CD4-positive, CD25-positive, alpha-beta regulatory T cell (primary cell): Measurements from ENCODE around the gene TMEM233. TPM values are rescaled to one million over a fixed set of nuclear protein-coding genes. Genes with fewer than 3 reads are reported as not detected.
A peak's percentile ranks its signal among the peaks of the same experiment; 100 is the strongest.
"Not testable (repeated sequence)": the region's sequence is repeated elsewhere in the genome, so short reads cannot be mapped to it uniquely, and the experiment has no call there.

Experiments
- ATAC-seq, 2 donors: fragments of 150-1000 bp; cut with Tn5 transposase; one replicate each; pipeline ENCODE4 v1.10.0; 2021; ENCODE audit warnings: low read depth in 2 of 2, moderate number of reproducible peaks in 2 of 2, moderate library complexity in 1 of 2
- DNase-seq, 3 donors: peaks; one replicate each; pipeline versions ENCODE4 v3.0.0 to v3.0.0-alpha.2; 2012 to 2022; ENCODE audit warnings: mixed read lengths in 1 of 3
- H3K27ac ChIP-seq: one replicate; pipeline ENCODE4 v1.7.0; 2013; ENCODE audit warnings: mild to moderate bottlenecking, low read length; ENCODE audit not compliant: insufficient read depth, poor library complexity, severe bottlenecking
- H3K27me3 ChIP-seq: one replicate; pipeline ENCODE4 v1.7.0; 2013; ENCODE audit warnings: low read length; ENCODE audit not compliant: control insufficient read depth, insufficient read depth
- H3K36me3 ChIP-seq: one replicate; pipeline ENCODE4 v1.7.0; 2013; ENCODE audit warnings: mild to moderate bottlenecking, low read length, moderate library complexity; ENCODE audit not compliant: control insufficient read depth, insufficient read depth
- H3K4me1 ChIP-seq: 2 replicates; pipeline ENCODE4 v1.7.0; 2013; ENCODE audit warnings: mild to moderate bottlenecking, low read length; ENCODE audit not compliant: insufficient read depth, control insufficient read depth, poor library complexity, severe bottlenecking
- H3K4me3 ChIP-seq: one replicate; pipeline ENCODE4 v1.7.0; 2013; ENCODE audit warnings: low read depth, mild to moderate bottlenecking, low read length, moderate library complexity
- H3K9me3 ChIP-seq, 2 experiments: 1 replicate in 1 of 2; 2 replicates in 1 of 2; pipeline ENCODE4 v1.7.0; 2013; ENCODE audit warnings: low read length in 2 of 2, mild to moderate bottlenecking in 1 of 2, moderate library complexity in 1 of 2; ENCODE audit not compliant: control insufficient read depth in 2 of 2
- H3K27ac Mint-ChIP-seq, 3 donors: one replicate each; pipeline ENCODE4 v1.8.0; 2020 to 2022; ENCODE audit warnings: mild to moderate bottlenecking in 3 of 3, mixed read lengths in 3 of 3, moderate library complexity in 2 of 3
- H3K27me3 Mint-ChIP-seq: one replicate; pipeline ENCODE4 v1.8.0; 2022; ENCODE audit warnings: mild to moderate bottlenecking, mixed read lengths
- H3K36me3 Mint-ChIP-seq: one replicate; pipeline ENCODE4 v1.8.0; 2020; ENCODE audit warnings: mixed read lengths
- H3K4me1 Mint-ChIP-seq, 4 donors: one replicate each; pipeline ENCODE4 v1.8.0; 2020 to 2022; ENCODE audit warnings: mixed read lengths in 4 of 4, mild to moderate bottlenecking in 1 of 4
- H3K4me3 Mint-ChIP-seq, 4 donors: one replicate each; pipeline ENCODE4 v1.8.0; 2020 to 2022; ENCODE audit warnings: mild to moderate bottlenecking in 4 of 4, mixed read lengths in 4 of 4, moderate library complexity in 3 of 4
- H3K9me3 Mint-ChIP-seq, 7 donors: one replicate each; pipeline ENCODE4 v1.8.0; 2020 to 2022; ENCODE audit warnings: mixed read lengths in 7 of 7, mild to moderate bottlenecking in 3 of 7, moderate library complexity in 2 of 7
- polyA plus RNA-seq, 4 donors: library from polyadenylated mRNA; unstranded; fragments of 300-500 nt; fragmentation: Illumina TruSeq; gene quantifications; one replicate each; pipeline ENCODE4 v1.2.3, GENCODE V29; 2021
- total RNA-seq: library from RNA; stranded (reverse); gene quantifications from one replicate; pipeline ENCODE4 v1.2.3, GENCODE V29; 2022

Gene TMEM233
- total and polyA plus RNA-seq, 5 donors from 2014 or later, result not detected

GRCh38 chr12:119644930-119645329 is 51.4 kb downstream of the TMEM233 start:
- H3K4me1 ChIP-seq, result no peaks in the 10 kb centered on the region
- Mint-ChIP-seq H3K36me3 (no peaks in the 10 kb centered on the region), H3K4me1 (no peaks in the 10 kb centered on the region), H3K4me3 (no peak overlapping the region), H3K27me3 (peaks cover 33% of the 10 kb centered on the region), H3K27ac (no peak overlapping the region), H3K9me3 (peaks cover 0 to 3% (median 0%) of the 10 kb centered on the region in 7 donors)
- no peak for DNase-seq
- H3K4me3 ChIP-seq, result no peak overlapping the region
- peaks cover 3% of the 10 kb centered on the region for H3K27me3 ChIP-seq
- ATAC-seq, result no peak
- no peak overlapping the region for H3K27ac ChIP-seq
- H3K36me3 ChIP-seq, result no peaks in the 10 kb centered on the region
- no peaks in the 10 kb centered on the region for H3K9me3 ChIP-seq

- Histone ChIP-seq H3K36me3 (no peaks in the 10 kb centered on the region), H3K4me1 (no peaks in the 10 kb centered on the region), H3K27ac (no peak overlapping the region), H3K9me3 (no peaks in the 10 kb centered on the region), H3K27me3 (peaks cover 3% of the 10 kb centered on the region), H3K4me3 (no peak overlapping the region)
- DNase-seq (no peak), ATAC-seq (no peak)
- no peak overlapping the region for H3K4me3 Mint-ChIP-seq
- no peaks in the 10 kb centered on the region for H3K4me1 Mint-ChIP-seq
- no peaks in the 10 kb centered on the region for H3K36me3 Mint-ChIP-seq
- H3K27me3 Mint-ChIP-seq, result peaks cover 31% of the 10 kb centered on the region
- H3K9me3 Mint-ChIP-seq, result peaks cover 0 to 3% (median 0%) of the 10 kb centered on the region in 7 donors
- no peak overlapping the region for H3K27ac Mint-ChIP-seq
Measured at GRCh38 chr12:119645535-119646059, 52.0 kb downstream of the TMEM233 start.

DNA sequence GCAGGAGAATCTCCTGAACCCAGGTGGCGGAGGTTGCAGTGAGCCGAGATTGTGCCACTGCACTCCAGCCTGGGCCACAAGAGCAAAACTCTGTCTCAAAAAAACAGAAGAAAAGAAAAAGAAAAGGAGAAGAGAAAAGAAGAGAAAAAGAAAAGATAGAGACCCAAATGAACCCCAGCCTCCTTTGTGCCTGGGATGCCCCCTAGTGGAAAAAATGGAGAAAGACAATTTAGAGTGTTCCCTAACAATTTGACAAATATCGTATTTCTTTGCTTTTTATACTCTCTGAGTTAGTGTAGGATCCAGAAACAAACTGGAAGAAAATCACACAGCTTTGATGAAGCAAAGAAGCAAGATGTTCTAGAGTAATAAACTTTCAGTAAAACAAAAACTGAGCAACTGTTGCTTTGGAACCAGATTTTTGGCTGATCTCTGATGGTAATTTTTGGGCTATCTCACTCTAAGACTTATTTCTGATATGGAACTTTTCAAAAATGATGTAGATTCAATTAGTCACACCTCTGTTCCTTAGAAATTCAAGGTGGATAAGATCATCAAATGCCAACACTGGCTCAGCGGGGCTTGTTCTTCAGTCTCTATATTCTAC is 55.7 kb downstream of the TMEM233 start:
- H3K27ac ChIP-seq, result no peak overlapping the region
- H3K4me1 ChIP-seq, result no peaks in the 10 kb centered on the region
- DNase-seq, result peak in 1 of 3 donors; percentile 11
- no peak overlapping the region for H3K4me3 Mint-ChIP-seq
- H3K27ac Mint-ChIP-seq, result no peak overlapping the region
- H3K36me3 Mint-ChIP-seq, result no peaks in the 10 kb centered on the region
- H3K9me3 ChIP-seq, result peaks cover 11 to 14% of the 10 kb centered on the region in 2 experiments
- H3K27me3 Mint-ChIP-seq, result peaks cover 21% of the 10 kb centered on the region
- H3K4me3 ChIP-seq, result no peak overlapping the region
- no peaks in the 10 kb centered on the region for H3K36me3 ChIP-seq
- no peaks in the 10 kb centered on the region for H3K4me1 Mint-ChIP-seq
- ATAC-seq, result no peak
- H3K9me3 Mint-ChIP-seq, result peaks cover 0 to 20% (median 2%) of the 10 kb centered on the region in 7 donors
- H3K27me3 ChIP-seq, result peaks cover 2% of the 10 kb centered on the region

DNA sequence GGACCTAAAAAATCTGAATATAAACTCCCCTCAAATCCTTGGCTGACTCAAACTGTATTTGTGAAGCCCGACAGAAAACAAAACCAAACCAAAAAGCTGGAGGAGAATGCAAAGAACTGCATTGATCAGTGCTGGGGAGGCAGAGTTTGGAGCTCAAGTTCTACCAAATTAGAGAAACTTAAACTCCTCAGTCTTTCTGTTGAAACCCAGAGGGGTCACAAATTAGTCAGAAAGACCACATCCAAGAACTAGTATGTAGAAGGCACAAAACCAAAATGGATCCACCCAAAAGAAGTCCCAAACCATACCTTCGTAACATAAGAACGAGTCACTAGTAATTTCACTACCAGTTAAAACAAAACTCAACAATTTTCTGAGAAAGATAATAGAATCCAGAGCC is 59.1 kb downstream of the TMEM233 start:
- peaks cover 18% of the 10 kb centered on the region for H3K27me3 Mint-ChIP-seq
- H3K27me3 ChIP-seq, result no peaks in the 10 kb centered on the region
- H3K4me3 Mint-ChIP-seq, result no peak overlapping the region
- H3K4me3 ChIP-seq, result no peak overlapping the region
- peaks cover 0 to 17% (median 3%) of the 10 kb centered on the region in 7 donors for H3K9me3 Mint-ChIP-seq
- DNase-seq (no peak), ATAC-seq (no peak)
- H3K4me1 Mint-ChIP-seq, result no peaks in the 10 kb centered on the region
- no peak overlapping the region for H3K27ac ChIP-seq
- peaks cover 11 to 14% of the 10 kb centered on the region in 2 experiments for H3K9me3 ChIP-seq
- no peaks in the 10 kb centered on the region for H3K36me3 ChIP-seq
- H3K4me1 ChIP-seq, result no peaks in the 10 kb centered on the region
- no peaks in the 10 kb centered on the region for H3K36me3 Mint-ChIP-seq
- H3K27ac Mint-ChIP-seq, result no peak overlapping the region

GRCh38 chr12:119657001-119657400 is 63.4 kb downstream of the TMEM233 start:
- peaks cover 0 to 17% (median 2%) of the 10 kb centered on the region in 7 donors for H3K9me3 Mint-ChIP-seq
- peaks cover 20% of the 10 kb centered on the region for H3K27me3 Mint-ChIP-seq
- H3K4me1 ChIP-seq, H3K36me3 Mint-ChIP-seq, H3K36me3 ChIP-seq, H3K4me1 Mint-ChIP-seq, DNase-seq, H3K27ac Mint-ChIP-seq, ATAC-seq, H3K4me3 ChIP-seq, H3K27me3 ChIP-seq, H3K27ac ChIP-seq, H3K4me3 Mint-ChIP-seq: not testable (repeated sequence)
- H3K9me3 ChIP-seq, result peaks cover 11 to 14% of the 10 kb centered on the region in 2 experiments

DNA sequence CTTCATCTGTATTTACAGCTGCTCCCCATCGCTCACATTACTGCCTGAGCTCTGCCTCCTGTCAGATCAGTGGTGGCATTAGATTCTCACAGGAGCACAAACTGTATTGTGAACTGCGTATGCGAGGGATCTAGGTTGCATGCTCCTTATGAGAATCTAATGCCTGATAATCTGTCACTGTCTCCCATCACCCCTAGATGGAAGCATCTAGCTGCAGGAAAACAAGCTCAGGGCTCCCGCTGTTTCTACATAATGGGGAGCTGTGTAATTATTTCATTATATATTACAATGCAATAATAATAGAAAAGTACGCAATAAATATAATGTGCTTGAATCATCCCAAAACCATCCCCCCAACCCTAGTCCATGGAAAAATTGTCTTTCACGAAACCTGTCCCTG is 64.6 kb downstream of the TMEM233 start:
- peaks cover 22% of the 10 kb centered on the region for H3K27me3 Mint-ChIP-seq
- not testable (repeated sequence) for H3K4me1 ChIP-seq, H3K36me3 Mint-ChIP-seq, H3K27ac Mint-ChIP-seq, DNase-seq, H3K4me3 Mint-ChIP-seq, H3K9me3 ChIP-seq, H3K4me3 ChIP-seq, H3K27ac ChIP-seq, H3K4me1 Mint-ChIP-seq, H3K36me3 ChIP-seq, ATAC-seq, H3K27me3 ChIP-seq
- peaks cover 0 to 12% (median 2%) of the 10 kb centered on the region in 7 donors for H3K9me3 Mint-ChIP-seq

GRCh38 chr12:119659289-119659897 is 65.8 kb downstream of the TMEM233 start:
- Mint-ChIP-seq H3K36me3 (no peaks in the 10 kb centered on the region), H3K4me3 (no peak overlapping the region), H3K27me3 (peaks cover 25% of the 10 kb centered on the region), H3K4me1 (no peaks in the 10 kb centered on the region), H3K9me3 (peaks cover 0 to 3% (median 0%) of the 10 kb centered on the region in 7 donors), H3K27ac (no peak overlapping the region)
- peaks cover 3% of the 10 kb centered on the region for H3K27me3 ChIP-seq
- no peaks in the 10 kb centered on the region for H3K36me3 ChIP-seq
- H3K4me3 ChIP-seq, result no peak overlapping the region
- H3K9me3 ChIP-seq, result no peaks in the 10 kb centered on the region
- ATAC-seq, result peak in 1 of 2 donors; percentile 63
- H3K4me1 ChIP-seq, result no peaks in the 10 kb centered on the region
- H3K27ac ChIP-seq, result no peak overlapping the region
- peak; percentile 36 to 55 (median 49) for DNase-seq

DNA sequence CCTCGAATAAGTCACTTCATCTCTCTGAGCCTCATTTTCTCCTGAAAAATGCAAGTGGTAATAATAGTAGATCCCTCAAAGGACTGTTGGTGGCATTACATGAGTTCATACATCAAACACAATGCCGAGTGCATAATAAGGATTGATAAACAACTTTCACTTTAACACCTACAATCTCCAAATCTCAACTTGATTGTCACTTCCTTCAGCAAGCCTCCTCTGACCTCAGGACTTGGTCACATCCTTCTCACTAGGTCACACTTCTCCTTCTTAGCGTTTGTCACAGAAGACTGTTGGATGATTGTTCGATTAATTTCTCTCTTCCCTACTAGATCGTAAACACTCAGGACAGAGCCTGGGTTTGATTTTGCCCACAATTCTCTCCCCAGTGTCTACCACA is 66.5 kb downstream of the TMEM233 start:
- ATAC-seq (no peak), DNase-seq (no peak)
- Histone ChIP-seq H3K9me3 (no peaks in the 10 kb centered on the region), H3K36me3 (no peaks in the 10 kb centered on the region), H3K27me3 (peaks cover 3% of the 10 kb centered on the region), H3K27ac (no peak overlapping the region), H3K4me1 (no peaks in the 10 kb centered on the region), H3K4me3 (no peak overlapping the region)
- H3K27me3 Mint-ChIP-seq, result peaks cover 27% of the 10 kb centered on the region
- no peak overlapping the region for H3K4me3 Mint-ChIP-seq
- peaks cover 0 to 3% (median 0%) of the 10 kb centered on the region in 7 donors for H3K9me3 Mint-ChIP-seq
- H3K27ac Mint-ChIP-seq, result no peak overlapping the region
- no peaks in the 10 kb centered on the region for H3K36me3 Mint-ChIP-seq
- no peaks in the 10 kb centered on the region for H3K4me1 Mint-ChIP-seq
